Ascending aorta (tissue), 2 donors: ENCODE data around the gene TPST2. TPM values are rescaled to one million over a fixed set of nuclear protein-coding genes. Genes with fewer than 3 reads are reported as not detected.
A peak's percentile ranks its signal among the peaks of the same experiment; 100 is the strongest.

Experiments
- DNase-seq, 2 donors: peaks; one replicate each; pipeline ENCODE4 v3.0.0-alpha.2; 2019; ENCODE audit warnings: low spot score in 2 of 2
- H3K27ac ChIP-seq, 2 donors: fragments of 200-600 bp; sonication (generic); one replicate each; pipeline ENCODE4 v1.5.1; 2016 to 2017; ENCODE audit warnings: mild to moderate bottlenecking in 1 of 2
- H3K27me3 ChIP-seq: fragments of 200-600 bp; sonication (generic); one replicate; pipeline ENCODE4 v1.5.1; 2017
- H3K36me3 ChIP-seq, 2 donors: fragments of 200-600 bp; sonication (generic); one replicate each; pipeline ENCODE4 v1.5.1; 2016
- H3K4me1 ChIP-seq, 2 donors: fragments of 200-600 bp; sonication (generic); one replicate each; pipeline ENCODE4 v1.5.1; 2016 to 2017; ENCODE audit warnings: mild to moderate bottlenecking in 1 of 2
- H3K4me3 ChIP-seq, 2 donors: fragments of 200-600 bp; sonication (generic); one replicate each; pipeline ENCODE4 v1.5.1; 2016 to 2017; ENCODE audit warnings: mild to moderate bottlenecking in 1 of 2
- H3K9me3 ChIP-seq, 2 donors: fragments of 200-600 bp; sonication (generic); one replicate each; pipeline ENCODE4 v1.5.1; 2016
- intact Hi-C: fragments of 100-400 bp; cut with DNase I; formaldehyde crosslinking; loops from one replicate; pipeline ENCODE4 v1.15.1; 2023
- total RNA-seq: library from RNA; depleted of rRNA; stranded (reverse); fragments of >200 nt; gene quantifications from one replicate; pipeline ENCODE4 v1.1.0, GENCODE V29; 2016
- TF ChIP-seq, protein P1 (sequence below), 3 experiments: fragments of 200-600 bp in 2 of 3; fragments of 450-650 bp in 1 of 3; sonication (generic) in 2 of 3; IDR thresholded peaks; one replicate each; pipeline ENCODE4 v1.5.1; 2016 to 2019; ENCODE audit warnings: antibody characterized with exemption in 3 of 3, mild to moderate bottlenecking in 1 of 3, moderate library complexity in 1 of 3

The TPST2 gene
- total RNA-seq, 1 donor from 2014 or later, result 251 TPM

DNA sequence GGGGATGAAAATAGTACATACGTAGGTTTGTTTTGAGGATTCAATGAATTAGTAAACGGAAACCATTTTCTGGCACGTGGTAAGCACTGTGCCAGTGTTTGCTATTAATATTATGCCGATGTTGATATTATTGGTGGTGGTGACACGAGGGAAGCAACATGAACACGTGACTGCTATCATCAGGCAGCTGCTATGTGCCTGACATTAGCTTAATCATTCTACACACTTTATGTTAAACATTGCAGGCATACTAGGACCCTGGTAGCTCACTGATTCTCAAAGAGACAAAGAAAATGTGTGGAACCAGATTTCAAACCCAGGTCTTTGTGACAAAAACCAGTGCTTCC, 105.6 kb downstream of the TPST2 start:
- intact Hi-C loops, result no loop called here
- H3K36me3 ChIP-seq, result peaks cover 12 to 22% of the 10 kb centered on the region in 2 donors
- peak overlapping the region; percentile 90 to 99 for H3K4me3 ChIP-seq
- no peak for DNase-seq
- TF ChIP-seq, protein P1, sequence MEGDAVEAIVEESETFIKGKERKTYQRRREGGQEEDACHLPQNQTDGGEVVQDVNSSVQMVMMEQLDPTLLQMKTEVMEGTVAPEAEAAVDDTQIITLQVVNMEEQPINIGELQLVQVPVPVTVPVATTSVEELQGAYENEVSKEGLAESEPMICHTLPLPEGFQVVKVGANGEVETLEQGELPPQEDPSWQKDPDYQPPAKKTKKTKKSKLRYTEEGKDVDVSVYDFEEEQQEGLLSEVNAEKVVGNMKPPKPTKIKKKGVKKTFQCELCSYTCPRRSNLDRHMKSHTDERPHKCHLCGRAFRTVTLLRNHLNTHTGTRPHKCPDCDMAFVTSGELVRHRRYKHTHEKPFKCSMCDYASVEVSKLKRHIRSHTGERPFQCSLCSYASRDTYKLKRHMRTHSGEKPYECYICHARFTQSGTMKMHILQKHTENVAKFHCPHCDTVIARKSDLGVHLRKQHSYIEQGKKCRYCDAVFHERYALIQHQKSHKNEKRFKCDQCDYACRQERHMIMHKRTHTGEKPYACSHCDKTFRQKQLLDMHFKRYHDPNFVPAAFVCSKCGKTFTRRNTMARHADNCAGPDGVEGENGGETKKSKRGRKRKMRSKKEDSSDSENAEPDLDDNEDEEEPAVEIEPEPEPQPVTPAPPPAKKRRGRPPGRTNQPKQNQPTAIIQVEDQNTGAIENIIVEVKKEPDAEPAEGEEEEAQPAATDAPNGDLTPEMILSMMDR (IDR thresholded peaks at IDR 0.05), result no peak
- peak overlapping the region; percentile 95 to 96 for H3K27ac ChIP-seq
- H3K27me3 ChIP-seq, result no peaks in the 10 kb centered on the region
- peaks cover 6 to 16% of the 10 kb centered on the region in 2 donors for H3K4me1 ChIP-seq
- no peaks in the 10 kb centered on the region for H3K9me3 ChIP-seq

DNA sequence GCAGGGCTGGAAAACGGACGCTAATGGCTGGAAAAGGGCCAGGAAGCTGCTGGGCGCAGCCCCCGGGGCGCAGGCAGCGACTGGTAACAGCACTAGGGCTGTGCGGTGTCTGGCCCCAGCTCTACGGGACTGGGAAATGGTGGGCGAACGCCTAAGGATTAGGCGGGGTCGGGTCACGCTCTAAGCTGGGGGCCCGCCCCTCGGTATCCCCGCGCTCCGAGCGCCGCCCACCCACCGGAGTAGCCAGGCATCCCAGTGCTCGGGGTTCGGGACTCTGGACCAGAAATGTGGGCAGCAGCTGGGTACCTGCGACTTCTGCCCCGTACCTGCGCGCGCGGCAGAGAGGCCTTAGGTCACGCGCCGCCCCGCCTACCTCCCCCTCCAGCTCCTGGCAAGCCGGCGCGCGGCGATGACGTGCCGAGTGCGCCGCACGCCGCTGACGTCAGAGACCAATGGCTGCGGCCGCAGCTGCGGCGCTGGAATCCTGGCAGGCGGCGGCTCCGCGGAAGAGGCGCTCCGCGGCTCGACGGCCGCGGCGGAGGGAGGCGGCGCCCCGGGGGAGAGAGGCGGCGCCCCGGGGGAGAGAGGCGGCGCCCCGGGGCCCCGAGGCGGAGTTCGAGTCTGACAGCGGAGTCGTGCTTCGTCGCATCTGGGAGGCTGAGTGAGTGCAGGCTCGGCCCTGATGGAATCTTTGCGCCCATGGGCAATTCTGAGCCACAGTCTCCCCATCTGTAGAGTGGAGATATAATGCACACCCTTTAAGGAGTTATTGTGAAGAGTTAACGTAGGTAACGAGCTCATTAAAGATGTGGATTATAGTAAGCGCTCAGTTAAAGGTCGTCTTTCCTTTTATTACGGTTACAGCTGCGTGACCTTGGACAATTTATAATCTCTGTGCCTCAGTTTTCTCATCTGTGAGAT, 106.2 kb downstream of the TPST2 start, which contains the start of the genes HPS4 and SRRD:
TSS of gene HPS4 (minus strand) at position 345 of the 921 bp plus-strand sequence. CDS start 2,021 bp downstream, outside the sequence.
TSS of gene SRRD (plus strand) at position 439 of the 921 bp plus-strand sequence. CDS start at position 453, 14 bp downstream.
- Histone ChIP-seq H3K9me3 (no peaks in the 10 kb centered on the region), H3K4me1 (peaks cover 6 to 16% of the 10 kb centered on the region in 2 donors), H3K27ac (peak within 1 kb of the TSS; percentile 95 to 96), H3K27me3 (no peaks in the 10 kb centered on the region), H3K36me3 (peaks cover 7 to 17% of the 10 kb centered on the region in 2 donors), H3K4me3 (peak within 1 kb of the TSS; percentile 90 to 99)
- intact Hi-C loops, result loop anchor here (1.0 kb wide), 2 partner anchors 29 to 107 kb away; partner anchors contain the start of genes TFIP11 and TPST2
- TF ChIP-seq, protein P1 (IDR thresholded peaks at IDR 0.05), result no peak
- DNase-seq, result peak; percentile 45 to 94

DNA sequence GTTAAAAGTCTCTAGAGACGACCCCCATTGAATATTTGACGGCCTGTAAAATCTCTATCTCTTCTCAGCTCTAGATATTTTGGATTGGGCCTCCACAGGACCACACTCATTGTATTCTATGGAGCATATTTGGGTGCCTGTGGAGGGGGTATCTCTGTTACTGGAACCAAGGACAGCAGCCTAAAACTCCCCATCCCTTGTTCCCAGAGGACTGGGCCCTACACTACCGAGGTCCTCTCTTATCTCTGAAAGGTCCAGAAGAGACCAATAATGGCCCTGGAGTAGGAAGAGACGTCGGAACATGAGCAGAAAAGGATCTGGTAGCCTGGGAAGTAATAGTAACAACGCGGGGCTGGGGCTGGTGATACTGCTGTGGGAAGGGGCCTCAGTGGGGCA, 106.9 kb downstream of the TPST2 start:
- Histone ChIP-seq H3K27ac (peak overlapping the region; percentile 95 to 96), H3K36me3 (peaks cover under 1 to 11% of the 10 kb centered on the region in 2 donors), H3K27me3 (no peaks in the 10 kb centered on the region), H3K4me1 (peaks cover 6 to 16% of the 10 kb centered on the region in 2 donors), H3K9me3 (no peaks in the 10 kb centered on the region), H3K4me3 (peak overlapping the region; percentile 90 to 99)
- intact Hi-C loops, result loop anchor here (1.0 kb wide), 2 partner anchors 29 to 107 kb away; partner anchors contain the start of genes TFIP11 and TPST2
- TF ChIP-seq, protein P1 (IDR thresholded peaks at IDR 0.05), result no peak
- DNase-seq, result no peak

DNA sequence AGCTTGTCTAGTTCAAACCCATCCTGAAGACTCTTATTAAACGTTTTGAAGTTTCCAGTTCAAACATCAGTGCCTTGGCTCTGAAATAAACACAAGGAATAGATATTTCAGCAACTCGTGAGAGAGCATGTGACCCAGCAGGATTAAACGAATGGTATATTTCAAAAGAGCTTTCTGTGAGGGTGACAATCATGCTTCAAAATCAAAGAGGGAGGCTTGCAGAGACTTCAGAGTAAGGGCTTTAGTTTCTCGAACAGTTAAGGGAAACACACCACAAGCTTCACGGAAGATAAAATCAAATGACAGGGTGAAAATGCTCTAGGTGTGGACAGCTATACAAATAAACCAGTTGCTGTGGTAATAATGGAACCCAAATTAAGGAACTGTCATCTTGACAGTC, 107.8 kb downstream of the TPST2 start:
- no peak for DNase-seq
- H3K9me3 ChIP-seq, result no peaks in the 10 kb centered on the region
- H3K4me1 ChIP-seq, result peaks cover 6 to 16% of the 10 kb centered on the region in 2 donors
- intact Hi-C loops, result no loop called here
- peaks cover 4 to 11% of the 10 kb centered on the region in 2 donors for H3K36me3 ChIP-seq
- TF ChIP-seq, protein P1 (IDR thresholded peaks at IDR 0.05), result no peak
- no peaks in the 10 kb centered on the region for H3K27me3 ChIP-seq
- no peak overlapping the region for H3K27ac ChIP-seq
- peak overlapping the region in 1 of 2 donors; percentile 99 for H3K4me3 ChIP-seq

DNA sequence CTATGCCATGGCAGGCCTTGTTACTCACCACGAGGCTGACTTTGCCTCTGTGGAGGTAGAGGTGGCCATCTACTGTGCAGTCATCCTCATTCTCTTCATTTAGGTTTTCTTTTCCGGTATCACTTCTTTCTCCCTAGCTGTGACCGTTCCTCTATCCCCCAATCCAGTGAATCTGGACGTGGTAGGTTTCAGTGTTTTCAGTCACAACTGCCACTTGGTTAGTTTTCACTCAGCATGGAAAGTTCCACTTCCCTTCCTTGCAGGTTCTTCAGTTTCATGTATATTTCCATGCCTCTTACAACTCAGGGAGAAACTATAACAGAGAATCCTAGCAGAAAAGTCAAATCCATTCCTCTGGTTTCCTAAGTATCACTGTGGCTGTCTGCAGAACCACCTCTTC, 108.2 kb downstream of the TPST2 start:
- H3K27me3 ChIP-seq, result no peaks in the 10 kb centered on the region
- H3K9me3 ChIP-seq, result no peaks in the 10 kb centered on the region
- H3K4me3 ChIP-seq, result no peak overlapping the region
- no peak overlapping the region for H3K27ac ChIP-seq
- DNase-seq, result no peak
- peaks cover 6 to 16% of the 10 kb centered on the region in 2 donors for H3K4me1 ChIP-seq
- intact Hi-C loops, result no loop called here
- TF ChIP-seq, protein P1 (IDR thresholded peaks at IDR 0.05), result no peak
- H3K36me3 ChIP-seq, result peaks cover 8 to 14% of the 10 kb centered on the region in 2 donors
